ENCODE data around the gene LTBP1.

- TF ChIP-seq BHLHE40 (IDR thresholded peaks at IDR 0.05; ENCODE audit: borderline replicate concordance in 1 of 2, low read depth in 2 of 2, low read length in 1 of 2) (no peak), FOXM1 (IDR thresholded peaks at IDR 0.05; ENCODE audit: low read depth, low read length) (no peak), RBBP5 (conservative IDR thresholded peaks at IDR 0.05) (no peak), HCFC1 (IDR thresholded peaks at IDR 0.05; ENCODE audit: low read length) (no peak), HDAC6 (IDR thresholded peaks at IDR 0.05; ENCODE audit: unreplicated experiment) (no peak), ZNF274 (IDR thresholded peaks at IDR 0.05; ENCODE audit: insufficient read depth, insufficient read length) (no peak), EP300 (IDR thresholded peaks at IDR 0.05; ENCODE audit: borderline replicate concordance in 1 of 2, control insufficient read depth in 1 of 2, low read depth in 2 of 2, low read length in 2 of 2) (no peak), POLR2A (IDR thresholded peaks at IDR 0.05; ENCODE audit: low read depth, low read length) (no peak), RELA (IDR thresholded peaks at IDR 0.05; ENCODE audit: borderline replicate concordance, partially characterized antibody) (no peak), ZNF24 (IDR thresholded peaks at IDR 0.05) (no peak)
- TF ChIP-seq, protein P1, sequence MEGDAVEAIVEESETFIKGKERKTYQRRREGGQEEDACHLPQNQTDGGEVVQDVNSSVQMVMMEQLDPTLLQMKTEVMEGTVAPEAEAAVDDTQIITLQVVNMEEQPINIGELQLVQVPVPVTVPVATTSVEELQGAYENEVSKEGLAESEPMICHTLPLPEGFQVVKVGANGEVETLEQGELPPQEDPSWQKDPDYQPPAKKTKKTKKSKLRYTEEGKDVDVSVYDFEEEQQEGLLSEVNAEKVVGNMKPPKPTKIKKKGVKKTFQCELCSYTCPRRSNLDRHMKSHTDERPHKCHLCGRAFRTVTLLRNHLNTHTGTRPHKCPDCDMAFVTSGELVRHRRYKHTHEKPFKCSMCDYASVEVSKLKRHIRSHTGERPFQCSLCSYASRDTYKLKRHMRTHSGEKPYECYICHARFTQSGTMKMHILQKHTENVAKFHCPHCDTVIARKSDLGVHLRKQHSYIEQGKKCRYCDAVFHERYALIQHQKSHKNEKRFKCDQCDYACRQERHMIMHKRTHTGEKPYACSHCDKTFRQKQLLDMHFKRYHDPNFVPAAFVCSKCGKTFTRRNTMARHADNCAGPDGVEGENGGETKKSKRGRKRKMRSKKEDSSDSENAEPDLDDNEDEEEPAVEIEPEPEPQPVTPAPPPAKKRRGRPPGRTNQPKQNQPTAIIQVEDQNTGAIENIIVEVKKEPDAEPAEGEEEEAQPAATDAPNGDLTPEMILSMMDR (IDR thresholded peaks at IDR 0.05 in 2 of 3, conservative IDR thresholded peaks at IDR 0.05 in 1 of 3; ENCODE audit: control insufficient read depth in 2 of 3, extremely low read depth in 1 of 3, insufficient read depth in 1 of 3, low read depth in 3 of 3, low read length in 3 of 3) = no peak
Observed at GRCh38 chr2:33215299-33215698, 268.5 kb downstream of the LTBP1 start.

Data from GM12878 (cell line).